Ovary (tissue), 3 donors: ENCODE results near the gene NBEA.

Experiments
- EP300 ChIP-seq: sonication (generic); formaldehyde crosslinking; IDR thresholded peaks from one replicate; pipeline ENCODE4 v1.6.1; 2017; ENCODE audit warnings: antibody characterized with exemption
- TF ChIP-seq, protein P1 (sequence below), 3 donors: fragments of 450-650 bp in 2 of 3; fragments of 200-600 bp in 1 of 3; IDR thresholded peaks; one replicate each; pipeline versions ENCODE4 v1.5.1 to v1.8.0; 2016 to 2022; ENCODE audit warnings: antibody characterized with exemption in 3 of 3, mild to moderate bottlenecking in 1 of 3
- donor health status: DM: no; HTN: no; CAD: no.

DNA sequence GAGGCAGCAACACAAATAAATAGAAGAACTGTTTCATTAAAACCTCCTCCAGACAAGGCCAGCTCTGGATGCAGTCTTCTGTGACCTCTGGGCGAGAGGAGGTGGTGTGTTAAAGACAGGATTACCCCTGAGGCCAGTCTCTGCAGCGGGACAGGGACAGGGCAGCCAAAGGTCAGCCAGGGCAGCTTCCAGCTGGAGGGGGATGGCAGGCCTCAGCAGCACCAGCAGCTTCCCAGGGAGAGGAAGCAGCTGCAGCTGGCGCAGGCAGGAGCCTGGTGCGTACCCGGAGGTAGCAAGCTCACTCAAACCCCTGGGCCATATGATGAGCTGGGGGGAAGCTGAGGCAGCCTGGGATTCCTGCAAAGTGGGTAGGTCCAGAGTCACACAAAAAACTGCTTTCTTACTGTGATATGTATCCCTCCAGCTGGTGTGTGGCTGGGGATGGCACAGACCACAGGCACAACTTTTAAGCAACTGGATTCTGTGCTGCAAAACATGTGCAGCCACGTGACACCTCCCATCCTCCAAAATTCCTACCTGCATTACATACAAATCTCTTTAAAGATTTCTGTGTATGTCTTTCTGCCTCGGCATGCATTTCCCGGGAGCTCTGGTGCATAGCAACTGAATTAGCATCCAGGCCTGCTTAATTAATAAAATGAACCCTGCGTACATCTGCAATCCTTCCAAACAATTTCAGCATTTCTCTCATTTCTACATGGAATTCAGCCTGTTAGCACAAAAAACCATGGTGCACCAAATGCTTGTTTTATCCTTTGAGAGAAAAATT, 772.7 kb downstream of the NBEA start:
- TF ChIP-seq, protein P1, sequence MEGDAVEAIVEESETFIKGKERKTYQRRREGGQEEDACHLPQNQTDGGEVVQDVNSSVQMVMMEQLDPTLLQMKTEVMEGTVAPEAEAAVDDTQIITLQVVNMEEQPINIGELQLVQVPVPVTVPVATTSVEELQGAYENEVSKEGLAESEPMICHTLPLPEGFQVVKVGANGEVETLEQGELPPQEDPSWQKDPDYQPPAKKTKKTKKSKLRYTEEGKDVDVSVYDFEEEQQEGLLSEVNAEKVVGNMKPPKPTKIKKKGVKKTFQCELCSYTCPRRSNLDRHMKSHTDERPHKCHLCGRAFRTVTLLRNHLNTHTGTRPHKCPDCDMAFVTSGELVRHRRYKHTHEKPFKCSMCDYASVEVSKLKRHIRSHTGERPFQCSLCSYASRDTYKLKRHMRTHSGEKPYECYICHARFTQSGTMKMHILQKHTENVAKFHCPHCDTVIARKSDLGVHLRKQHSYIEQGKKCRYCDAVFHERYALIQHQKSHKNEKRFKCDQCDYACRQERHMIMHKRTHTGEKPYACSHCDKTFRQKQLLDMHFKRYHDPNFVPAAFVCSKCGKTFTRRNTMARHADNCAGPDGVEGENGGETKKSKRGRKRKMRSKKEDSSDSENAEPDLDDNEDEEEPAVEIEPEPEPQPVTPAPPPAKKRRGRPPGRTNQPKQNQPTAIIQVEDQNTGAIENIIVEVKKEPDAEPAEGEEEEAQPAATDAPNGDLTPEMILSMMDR (IDR thresholded peaks at IDR 0.05), result no peak
- TF ChIP-seq EP300, result no peak
